GF-D8 (cell line): ENCODE data around the gene POU3F3.

Experiments
- DNase-seq: peaks from one replicate; lab custom pipeline; 2025; lab: John Stamatoyannopoulos, UW

POU3F3 gene

GRCh38 chr2:104876606-104877570 lies 23.0 kb downstream of the POU3F3 start:
- no peak for DNase-seq

- no peak for DNase-seq
Observed at GRCh38 chr2:104878863-104879512, 25.1 kb downstream of the POU3F3 start.

DNA sequence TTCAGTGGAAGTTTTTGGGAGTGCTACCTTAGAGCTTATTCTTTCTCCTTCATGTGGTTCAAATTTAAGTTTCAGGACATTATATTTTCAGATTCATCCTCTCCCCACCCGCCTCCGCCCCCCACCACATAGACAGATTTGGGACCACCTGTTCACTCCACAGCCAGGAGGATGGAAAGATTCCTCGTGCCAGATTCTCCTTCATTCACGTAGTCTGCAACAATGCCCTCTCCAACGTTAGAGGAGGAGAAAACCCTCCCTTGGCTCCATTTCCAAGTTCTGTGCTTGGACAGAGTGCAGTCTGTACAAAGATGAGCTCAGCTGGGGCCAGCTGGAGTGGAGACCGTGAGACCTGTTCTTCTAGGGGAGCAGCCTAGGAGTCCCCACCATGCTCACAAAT lies 26.2 kb downstream of the POU3F3 start:
- no peak for DNase-seq

DNA sequence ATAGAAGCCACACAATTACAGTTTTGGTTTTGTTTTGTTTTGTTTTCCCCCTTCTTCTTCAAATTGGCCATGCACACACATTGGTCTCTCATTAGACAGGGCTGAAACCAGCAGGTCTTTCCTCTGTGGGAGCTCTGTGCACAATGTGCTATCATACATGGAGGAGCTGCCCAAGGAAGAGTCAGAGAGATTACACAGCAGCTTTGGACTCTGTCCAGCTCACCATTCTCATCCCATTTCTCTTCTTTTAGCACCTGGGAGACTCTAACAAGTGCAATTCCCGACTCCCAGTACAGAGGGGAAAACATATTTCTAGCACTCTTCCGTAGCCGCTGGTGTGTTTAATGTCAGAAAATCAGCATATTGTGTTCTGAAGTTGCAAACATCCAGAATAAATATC lies 29.4 kb downstream of the POU3F3 start:
- no peak for DNase-seq

- DNase-seq: no peak
Observed at GRCh38 chr2:104885119-104885782, 31.3 kb downstream of the POU3F3 start.

- DNase-seq: no peak
Observed at GRCh38 chr2:104887676-104888075, 33.8 kb downstream of the POU3F3 start.

- no peak for DNase-seq
Observed at GRCh38 chr2:104888489-104889258, 34.8 kb downstream of the POU3F3 start.

GRCh38 chr2:104889291-104889959 lies 35.5 kb downstream of the POU3F3 start:
- no peak for DNase-seq

DNA sequence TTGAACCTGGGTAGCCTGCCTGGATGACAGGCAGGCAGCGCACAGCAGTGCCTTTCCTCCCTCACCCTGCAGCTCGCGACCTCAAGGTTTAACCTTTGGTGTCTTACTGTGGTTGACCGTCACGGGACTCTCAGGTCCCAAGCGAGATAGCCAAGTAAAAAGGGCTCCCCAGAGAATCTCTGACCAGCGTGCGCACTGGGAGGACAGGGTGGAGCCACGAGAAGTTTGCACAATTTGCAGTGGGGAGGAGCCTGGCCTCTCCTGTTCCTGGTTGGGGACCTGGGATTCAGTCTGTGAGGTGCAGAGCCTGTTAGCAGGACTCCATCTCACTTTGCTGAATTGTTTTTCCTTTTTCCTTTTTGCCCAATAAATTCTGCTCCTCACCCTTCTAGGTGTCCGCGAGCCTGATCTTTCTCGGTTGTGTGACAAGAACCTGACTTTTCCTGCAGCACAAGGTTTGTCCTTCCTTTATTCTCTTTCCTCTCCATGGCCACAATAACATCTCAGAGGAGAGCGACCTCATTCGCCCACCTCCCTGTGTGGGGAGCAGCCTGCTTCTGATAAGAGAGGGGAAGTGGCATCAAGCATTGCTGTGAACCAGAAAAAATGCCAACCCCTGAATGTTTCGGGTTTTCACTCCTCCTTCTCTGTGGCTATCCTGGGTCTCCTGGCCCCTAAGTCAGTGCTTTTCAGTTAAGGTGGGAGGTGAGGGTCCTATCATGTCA lies 36.2 kb downstream of the POU3F3 start:
- DNase-seq: no peak

- DNase-seq: no peak
Observed at GRCh38 chr2:104890685-104891069, 36.8 kb downstream of the POU3F3 start.

DNA sequence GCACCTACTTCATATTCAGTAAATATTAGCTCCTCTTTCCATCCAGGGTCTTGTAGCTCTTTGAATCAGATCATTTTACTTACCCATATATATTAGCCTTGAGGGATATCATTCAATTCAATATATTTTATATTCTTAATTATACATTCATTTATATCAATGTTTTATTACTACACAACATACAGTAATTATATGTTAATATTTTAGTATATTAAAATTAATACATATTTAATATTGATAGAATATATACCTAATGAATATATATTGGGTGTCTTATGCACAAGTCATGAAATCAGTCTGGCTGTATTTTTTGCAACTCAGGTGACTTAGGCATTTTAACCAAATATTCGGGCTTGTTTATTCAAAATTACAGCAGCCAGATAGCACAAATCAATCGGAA lies 37.2 kb downstream of the POU3F3 start:
- no peak for DNase-seq

GRCh38 chr2:104896446-104896845 lies 42.5 kb downstream of the POU3F3 start:
- DNase-seq: no peak

- no peak for DNase-seq
Observed at GRCh38 chr2:104897515-104898184, 43.7 kb downstream of the POU3F3 start.

- no peak for DNase-seq
Observed at GRCh38 chr2:104900608-104901007, 46.7 kb downstream of the POU3F3 start.

- DNase-seq: no peak
Observed at GRCh38 chr2:104901037-104901881, 47.3 kb downstream of the POU3F3 start.

- no peak for DNase-seq
Observed at GRCh38 chr2:104902317-104902716, 48.4 kb downstream of the POU3F3 start.
